IMR-90 (cell line): ENCODE data around the gene CFP. TPM values are rescaled to one million over a fixed set of nuclear protein-coding genes. Genes with fewer than 3 reads are reported as not detected.
A peak's percentile ranks its signal among the peaks of the same experiment; 100 is the strongest.

Source experiments
- CEBPB ChIP-seq: IDR thresholded peaks from 2 replicates; pipeline ENCODE4 v1.6.1; 2012; ENCODE audit warnings: low read depth, low read length, improper control_type of control experiment
- ELK1 ChIP-seq: fragments of 150-350 bp; IDR thresholded peaks from 2 replicates; pipeline ENCODE4 v1.6.1; 2016; ENCODE audit warnings: low read depth, mild to moderate bottlenecking, low read length, moderate library complexity, borderline replicate concordance
- FOS ChIP-seq: fragments of 150-350 bp; IDR thresholded peaks from 2 replicates; pipeline ENCODE4 v1.6.1; 2016; ENCODE audit warnings: low read depth, low read length
- MAFK ChIP-seq: IDR thresholded peaks from 2 replicates; pipeline ENCODE4 v1.6.1; 2012; ENCODE audit warnings: low read depth, low read length, improper control_type of control experiment
- MAZ ChIP-seq: IDR thresholded peaks from 2 replicates; pipeline ENCODE4 v1.6.1; 2012; ENCODE audit warnings: low read depth, mild to moderate bottlenecking, low read length, improper control_type of control experiment, moderate library complexity, borderline replicate concordance
- MXI1 ChIP-seq: IDR thresholded peaks from 2 replicates; pipeline ENCODE4 v1.6.1; 2012; ENCODE audit warnings: low read depth, mild to moderate bottlenecking, low read length, moderate library complexity, borderline replicate concordance
- RFX5 ChIP-seq: IDR thresholded peaks from 2 replicates; pipeline ENCODE4 v1.8.0; 2012; ENCODE audit warnings: low read depth, mild to moderate bottlenecking, low read length, moderate library complexity
- polyA plus RNA-seq, 3 experiments: library from polyadenylated mRNA; depleted of rRNA; stranded (reverse); fragments of >200 nt; gene quantifications; 2 replicates each; pipeline ENCODE4 v1.2.3, GENCODE V29; 2012; ENCODE audit warnings: low replicate concordance in 1 of 3
- total RNA-seq: library from RNA; depleted of rRNA; stranded (reverse); fragments of >200 nt; gene quantifications from 2 replicates; pipeline ENCODE4 v1.2.3, GENCODE V29; 2012

Gene CFP
- total and polyA plus RNA-seq, 2 of the 4 experiments (the other 2 are of a cell fraction), result under 0.01 to 0.14 TPM

GRCh38 chrX:47581731-47582647 lies 47.7 kb downstream of the CFP start, which contains the start of gene TIMP1 (continued):
- TF ChIP-seq ELK1, result no peak
- TF ChIP-seq MAZ, result peak; percentile 85
- no peak for TF ChIP-seq MXI1
- TF ChIP-seq FOS, result peak; percentile 62; the same call in 1 of the 2 replicates
- no peak for TF ChIP-seq RFX5
- TF ChIP-seq CEBPB, result no peak
- TF ChIP-seq MAFK, result no peak
